ENCODE data around the gene NFIB.

NFIB gene

GRCh38 chr9:14281876-14282275 is 32.1 kb downstream of the NFIB start:
- H3K4me1 ChIP-seq (ENCODE audit: insufficient read depth, insufficient read length) = no peaks in the 10 kb centered on the region
- no peak for DNase-seq (ENCODE audit: low read depth, low spot score)
- no peak overlapping the region for H3K9ac ChIP-seq (ENCODE audit: insufficient read length, low read depth)
- TF ChIP-seq ZNF274 (IDR thresholded peaks at IDR 0.05; ENCODE audit: low read depth, low read length) = no peak
- no peak for TF ChIP-seq SUZ12 (IDR thresholded peaks at IDR 0.05; ENCODE audit: extremely low read depth, insufficient read depth, insufficient read length)
- TF ChIP-seq YY1 (IDR thresholded peaks at IDR 0.05; ENCODE audit: insufficient read depth, insufficient read length) = no peak
- H3K27me3 ChIP-seq (ENCODE audit: insufficient read depth, insufficient read length) = no peaks in the 10 kb centered on the region
- no peak overlapping the region for H3K4me3 ChIP-seq (ENCODE audit: insufficient read length, low read depth)
- H3K9me3 ChIP-seq (ENCODE audit: insufficient read depth, low read length) = no peaks in the 10 kb centered on the region
- no peaks in the 10 kb centered on the region for H3K36me3 ChIP-seq (ENCODE audit: insufficient read depth, insufficient read length, low read length)

- Histone ChIP-seq H3K9me3 (ENCODE audit: insufficient read depth, low read length) (no peaks in the 10 kb centered on the region), H3K36me3 (ENCODE audit: insufficient read depth, insufficient read length, low read length) (no peaks in the 10 kb centered on the region), H3K4me1 (ENCODE audit: insufficient read depth, insufficient read length) (no peaks in the 10 kb centered on the region), H3K4me3 (ENCODE audit: insufficient read length, low read depth) (no peak overlapping the region), H3K9ac (ENCODE audit: insufficient read length, low read depth) (no peak overlapping the region), H3K27me3 (ENCODE audit: insufficient read depth, insufficient read length) (no peaks in the 10 kb centered on the region)
- no peak for DNase-seq (ENCODE audit: low read depth, low spot score)
- TF ChIP-seq YY1 (IDR thresholded peaks at IDR 0.05; ENCODE audit: insufficient read depth, insufficient read length) (no peak), SUZ12 (IDR thresholded peaks at IDR 0.05; ENCODE audit: extremely low read depth, insufficient read depth, insufficient read length) (no peak), ZNF274 (IDR thresholded peaks at IDR 0.05; ENCODE audit: low read depth, low read length) (no peak)
Observed at GRCh38 chr9:14281136-14281795, 32.7 kb downstream of the NFIB start.

GRCh38 chr9:14279671-14280070 is 34.3 kb downstream of the NFIB start:
- Histone ChIP-seq H3K36me3 (ENCODE audit: insufficient read depth, insufficient read length, low read length) (no peaks in the 10 kb centered on the region), H3K4me3 (ENCODE audit: insufficient read length, low read depth) (no peak overlapping the region), H3K9me3 (ENCODE audit: insufficient read depth, low read length) (no peaks in the 10 kb centered on the region), H3K27me3 (ENCODE audit: insufficient read depth, insufficient read length) (no peaks in the 10 kb centered on the region), H3K4me1 (ENCODE audit: insufficient read depth, insufficient read length) (no peaks in the 10 kb centered on the region), H3K9ac (ENCODE audit: insufficient read length, low read depth) (no peak overlapping the region)
- TF ChIP-seq SUZ12 (IDR thresholded peaks at IDR 0.05; ENCODE audit: extremely low read depth, insufficient read depth, insufficient read length) (no peak), YY1 (IDR thresholded peaks at IDR 0.05; ENCODE audit: insufficient read depth, insufficient read length) (no peak), ZNF274 (IDR thresholded peaks at IDR 0.05; ENCODE audit: low read depth, low read length) (no peak)
- DNase-seq (ENCODE audit: low read depth, low spot score) = no peak

GRCh38 chr9:14278291-14278721 is 35.6 kb downstream of the NFIB start:
- Histone ChIP-seq H3K4me1 (ENCODE audit: insufficient read depth, insufficient read length) (no peaks in the 10 kb centered on the region), H3K4me3 (ENCODE audit: insufficient read length, low read depth) (no peak overlapping the region), H3K36me3 (ENCODE audit: insufficient read depth, insufficient read length, low read length) (no peaks in the 10 kb centered on the region), H3K9me3 (ENCODE audit: insufficient read depth, low read length) (no peaks in the 10 kb centered on the region), H3K27me3 (ENCODE audit: insufficient read depth, insufficient read length) (no peaks in the 10 kb centered on the region), H3K9ac (ENCODE audit: insufficient read length, low read depth) (no peak overlapping the region)
- TF ChIP-seq YY1 (IDR thresholded peaks at IDR 0.05; ENCODE audit: insufficient read depth, insufficient read length) (no peak), SUZ12 (IDR thresholded peaks at IDR 0.05; ENCODE audit: extremely low read depth, insufficient read depth, insufficient read length) (no peak), ZNF274 (IDR thresholded peaks at IDR 0.05; ENCODE audit: low read depth, low read length) (no peak)
- no peak for DNase-seq (ENCODE audit: low read depth, low spot score)

GRCh38 chr9:14277761-14278160 is 36.2 kb downstream of the NFIB start:
- Histone ChIP-seq H3K36me3 (ENCODE audit: insufficient read depth, insufficient read length, low read length) (no peaks in the 10 kb centered on the region), H3K27me3 (ENCODE audit: insufficient read depth, insufficient read length) (no peaks in the 10 kb centered on the region), H3K4me1 (ENCODE audit: insufficient read depth, insufficient read length) (no peaks in the 10 kb centered on the region), H3K9ac (ENCODE audit: insufficient read length, low read depth) (no peak overlapping the region), H3K9me3 (ENCODE audit: insufficient read depth, low read length) (no peaks in the 10 kb centered on the region), H3K4me3 (ENCODE audit: insufficient read length, low read depth) (no peak overlapping the region)
- no peak for TF ChIP-seq SUZ12 (IDR thresholded peaks at IDR 0.05; ENCODE audit: extremely low read depth, insufficient read depth, insufficient read length)
- no peak for TF ChIP-seq ZNF274 (IDR thresholded peaks at IDR 0.05; ENCODE audit: low read depth, low read length)
- no peak for TF ChIP-seq YY1 (IDR thresholded peaks at IDR 0.05; ENCODE audit: insufficient read depth, insufficient read length)
- no peak for DNase-seq (ENCODE audit: low read depth, low spot score)

- Histone ChIP-seq H3K4me1 (ENCODE audit: insufficient read depth, insufficient read length) (no peaks in the 10 kb centered on the region), H3K4me3 (ENCODE audit: insufficient read length, low read depth) (no peak overlapping the region), H3K27me3 (ENCODE audit: insufficient read depth, insufficient read length) (no peaks in the 10 kb centered on the region), H3K9me3 (ENCODE audit: insufficient read depth, low read length) (no peaks in the 10 kb centered on the region), H3K36me3 (ENCODE audit: insufficient read depth, insufficient read length, low read length) (no peaks in the 10 kb centered on the region), H3K9ac (ENCODE audit: insufficient read length, low read depth) (no peak overlapping the region)
- DNase-seq (ENCODE audit: low read depth, low spot score) = no peak
- TF ChIP-seq SUZ12 (IDR thresholded peaks at IDR 0.05; ENCODE audit: extremely low read depth, insufficient read depth, insufficient read length) = no peak
- TF ChIP-seq YY1 (IDR thresholded peaks at IDR 0.05; ENCODE audit: insufficient read depth, insufficient read length) = no peak
- no peak for TF ChIP-seq ZNF274 (IDR thresholded peaks at IDR 0.05; ENCODE audit: low read depth, low read length)
Observed at GRCh38 chr9:14277244-14277643, 36.7 kb downstream of the NFIB start.

GRCh38 chr9:14275331-14275730 is 38.6 kb downstream of the NFIB start:
- Histone ChIP-seq H3K4me3 (ENCODE audit: insufficient read length, low read depth) (no peak overlapping the region), H3K27me3 (ENCODE audit: insufficient read depth, insufficient read length) (no peaks in the 10 kb centered on the region), H3K9ac (ENCODE audit: insufficient read length, low read depth) (no peak overlapping the region), H3K4me1 (ENCODE audit: insufficient read depth, insufficient read length) (no peaks in the 10 kb centered on the region), H3K9me3 (ENCODE audit: insufficient read depth, low read length) (no peaks in the 10 kb centered on the region), H3K36me3 (ENCODE audit: insufficient read depth, insufficient read length, low read length) (no peaks in the 10 kb centered on the region)
- no peak for DNase-seq (ENCODE audit: low read depth, low spot score)
- no peak for TF ChIP-seq SUZ12 (IDR thresholded peaks at IDR 0.05; ENCODE audit: extremely low read depth, insufficient read depth, insufficient read length)
- TF ChIP-seq ZNF274 (IDR thresholded peaks at IDR 0.05; ENCODE audit: low read depth, low read length) = no peak
- no peak for TF ChIP-seq YY1 (IDR thresholded peaks at IDR 0.05; ENCODE audit: insufficient read depth, insufficient read length)

All from NT2/D1 (cell line).